ENCODE data around the gene R3HDM1. TPM values are rescaled to one million over a fixed set of nuclear protein-coding genes. Genes with fewer than 3 reads are reported as not detected.

Gene R3HDM1
- total RNA-seq, 3 donors from 2014 or later, result 22.3 to 26.1 (median 25.2) TPM

DNA sequence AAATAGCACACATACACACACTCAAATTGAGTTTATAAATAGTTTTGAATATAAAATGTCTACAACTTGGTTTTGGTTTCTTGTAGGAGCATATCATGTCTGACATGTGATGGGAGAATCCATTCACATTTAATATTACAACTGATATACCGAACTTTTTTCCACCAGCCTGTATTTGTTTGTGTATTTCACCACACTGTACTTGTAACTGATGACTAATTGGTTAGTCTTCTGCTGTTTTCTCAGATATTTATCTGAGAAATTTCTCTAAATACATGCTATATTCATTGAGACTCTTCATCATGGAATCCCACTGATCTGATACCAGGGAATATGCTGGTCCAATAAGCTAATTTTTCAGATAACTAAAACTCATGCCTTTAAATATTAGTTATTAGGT is 154.1 kb downstream of the R3HDM1 start:
- Histone ChIP-seq H3K4me3 (no peak overlapping the region), H3K9me3 (peaks cover 5% of the 10 kb centered on the region), H3K36me3 (ENCODE audit: low read depth) (peaks cover 1% of the 10 kb centered on the region), H3K4me1 (ENCODE audit: low read depth) (no peaks in the 10 kb centered on the region)
- TF ChIP-seq, protein P1, sequence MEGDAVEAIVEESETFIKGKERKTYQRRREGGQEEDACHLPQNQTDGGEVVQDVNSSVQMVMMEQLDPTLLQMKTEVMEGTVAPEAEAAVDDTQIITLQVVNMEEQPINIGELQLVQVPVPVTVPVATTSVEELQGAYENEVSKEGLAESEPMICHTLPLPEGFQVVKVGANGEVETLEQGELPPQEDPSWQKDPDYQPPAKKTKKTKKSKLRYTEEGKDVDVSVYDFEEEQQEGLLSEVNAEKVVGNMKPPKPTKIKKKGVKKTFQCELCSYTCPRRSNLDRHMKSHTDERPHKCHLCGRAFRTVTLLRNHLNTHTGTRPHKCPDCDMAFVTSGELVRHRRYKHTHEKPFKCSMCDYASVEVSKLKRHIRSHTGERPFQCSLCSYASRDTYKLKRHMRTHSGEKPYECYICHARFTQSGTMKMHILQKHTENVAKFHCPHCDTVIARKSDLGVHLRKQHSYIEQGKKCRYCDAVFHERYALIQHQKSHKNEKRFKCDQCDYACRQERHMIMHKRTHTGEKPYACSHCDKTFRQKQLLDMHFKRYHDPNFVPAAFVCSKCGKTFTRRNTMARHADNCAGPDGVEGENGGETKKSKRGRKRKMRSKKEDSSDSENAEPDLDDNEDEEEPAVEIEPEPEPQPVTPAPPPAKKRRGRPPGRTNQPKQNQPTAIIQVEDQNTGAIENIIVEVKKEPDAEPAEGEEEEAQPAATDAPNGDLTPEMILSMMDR (IDR thresholded peaks at IDR 0.05), result no peak
- DNase-seq, result no peak
- no peak for ATAC-seq
- intact Hi-C loops (cut with DNase I, micrococcal nuclease), result no loop called here

DNA sequence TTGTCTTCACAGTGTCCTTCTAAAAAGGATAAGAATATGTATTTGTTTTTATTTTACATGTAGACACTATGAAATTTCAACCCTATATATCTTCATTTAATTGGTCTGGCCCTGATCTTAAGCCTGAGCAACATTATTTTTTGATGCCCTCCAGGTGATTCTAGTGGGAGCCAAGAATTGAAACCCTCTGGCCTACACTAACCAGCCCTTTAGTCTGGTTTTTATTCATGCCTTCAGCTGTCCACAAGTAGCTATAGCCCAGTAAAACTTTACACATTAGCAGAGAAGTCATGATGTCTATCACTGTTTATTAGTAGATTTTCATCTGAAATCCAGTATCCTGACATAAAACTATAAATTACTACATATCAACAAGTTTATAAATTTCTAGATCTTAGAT is 157.7 kb downstream of the R3HDM1 start:
- H3K9me3 ChIP-seq, result no peaks in the 10 kb centered on the region
- no peaks in the 10 kb centered on the region for H3K4me1 ChIP-seq (ENCODE audit: low read depth)
- H3K36me3 ChIP-seq (ENCODE audit: low read depth), result no peaks in the 10 kb centered on the region
- TF ChIP-seq, protein P1 (IDR thresholded peaks at IDR 0.05), result no peak
- no peak overlapping the region for H3K4me3 ChIP-seq
- ATAC-seq (no peak), DNase-seq (no peak)
- intact Hi-C loops (cut with DNase I, micrococcal nuclease), result no loop called here

DNA sequence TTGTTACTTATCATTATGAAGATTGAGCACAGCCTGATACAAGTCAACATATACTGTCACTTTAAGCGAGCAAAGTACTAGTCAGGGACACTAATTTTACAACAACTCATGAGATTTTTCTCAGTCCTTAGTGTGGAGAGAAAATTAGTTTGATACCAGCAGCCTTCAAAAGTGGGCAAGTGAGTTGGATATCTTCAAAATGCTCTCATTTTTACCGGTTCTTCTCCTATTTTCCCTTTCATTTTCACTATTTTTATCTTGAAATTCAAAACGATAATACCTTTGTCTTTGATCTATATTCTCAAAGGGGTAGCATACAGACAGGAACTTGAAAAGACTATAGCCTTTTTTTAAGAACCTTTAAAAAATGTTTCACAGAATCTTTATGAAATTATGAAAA is 158.4 kb downstream of the R3HDM1 start:
- intact Hi-C loops (cut with DNase I, micrococcal nuclease), result no loop called here
- Histone ChIP-seq H3K9me3 (no peaks in the 10 kb centered on the region), H3K4me1 (ENCODE audit: low read depth) (no peaks in the 10 kb centered on the region), H3K4me3 (no peak overlapping the region), H3K36me3 (ENCODE audit: low read depth) (no peaks in the 10 kb centered on the region)
- DNase-seq (no peak), ATAC-seq (no peak)
- TF ChIP-seq, protein P1 (IDR thresholded peaks at IDR 0.05), result no peak

DNA sequence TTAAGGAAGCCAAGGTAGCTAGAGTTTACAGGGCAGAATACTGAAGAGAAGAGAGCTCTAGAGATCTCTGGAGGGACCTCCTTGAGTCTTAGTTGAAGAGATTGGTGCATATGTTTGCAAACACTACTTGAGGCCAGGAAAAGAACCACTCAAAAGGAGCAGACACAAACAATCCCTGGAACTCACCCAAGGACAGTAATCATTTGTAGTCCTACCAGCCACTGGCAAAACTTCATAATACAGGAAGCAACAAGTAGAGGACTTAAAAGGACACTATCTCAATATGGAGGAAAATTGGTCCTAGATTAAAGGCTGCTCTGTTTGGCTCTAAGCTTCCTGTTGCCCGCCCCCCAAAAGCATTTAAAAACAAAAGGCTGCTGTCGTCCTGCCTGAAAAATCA is 163.4 kb downstream of the R3HDM1 start:
- TF ChIP-seq, protein P1 (IDR thresholded peaks at IDR 0.05), result no peak
- ATAC-seq (no peak), DNase-seq (no peak)
- H3K4me3 ChIP-seq, result no peak overlapping the region
- no peaks in the 10 kb centered on the region for H3K4me1 ChIP-seq (ENCODE audit: low read depth)
- intact Hi-C loops (cut with DNase I, micrococcal nuclease), result no loop called here
- H3K9me3 ChIP-seq, result no peaks in the 10 kb centered on the region
- no peaks in the 10 kb centered on the region for H3K36me3 ChIP-seq (ENCODE audit: low read depth)

DNA sequence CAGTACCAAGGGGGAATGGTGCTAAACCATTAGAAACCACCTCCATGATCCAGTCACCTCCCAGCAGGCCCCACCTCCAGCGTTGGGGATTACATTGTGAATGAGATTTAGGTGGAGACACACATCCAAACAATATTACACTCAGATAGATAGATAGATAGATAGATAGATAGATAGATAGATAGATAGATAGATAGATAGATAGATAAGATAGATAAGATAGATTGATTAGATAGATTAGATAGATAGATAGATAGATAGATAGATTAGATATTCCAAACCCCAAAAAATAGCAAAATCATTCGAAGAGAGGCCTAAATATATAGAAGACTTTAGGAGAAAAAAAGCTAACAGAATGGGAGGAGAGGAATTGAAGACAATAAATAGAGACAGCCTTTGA is 167.6 kb downstream of the R3HDM1 start:
- TF ChIP-seq, protein P1 (IDR thresholded peaks at IDR 0.05), result no peak
- H3K4me3 ChIP-seq, result no peak overlapping the region
- no peaks in the 10 kb centered on the region for H3K9me3 ChIP-seq
- H3K4me1 ChIP-seq (ENCODE audit: low read depth), result no peaks in the 10 kb centered on the region
- no peaks in the 10 kb centered on the region for H3K36me3 ChIP-seq (ENCODE audit: low read depth)
- DNase-seq (no peak), ATAC-seq (no peak)
- intact Hi-C loops (cut with DNase I, micrococcal nuclease), result no loop called here

DNA sequence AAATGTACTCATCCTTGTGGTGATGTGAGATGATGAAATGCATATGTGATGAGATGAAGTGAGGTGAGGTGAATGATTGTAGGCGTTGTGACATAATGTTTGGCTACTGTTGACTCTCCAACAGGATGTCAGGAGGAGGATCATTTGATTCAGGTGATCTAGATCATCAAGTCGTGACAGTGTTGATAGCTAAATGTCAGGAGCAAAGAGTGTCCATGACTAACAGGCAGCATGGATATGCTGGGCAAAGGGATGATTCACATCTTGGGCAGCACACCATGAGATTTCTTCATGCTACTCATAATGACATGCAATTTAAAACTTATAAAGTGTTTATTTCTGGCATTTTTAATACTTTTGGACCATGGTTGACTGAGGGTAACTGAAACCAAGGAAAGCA is 170.2 kb downstream of the R3HDM1 start:
- no peak overlapping the region for H3K4me3 ChIP-seq
- TF ChIP-seq, protein P1 (IDR thresholded peaks at IDR 0.05), result no peak
- DNase-seq (no peak), ATAC-seq (no peak)
- intact Hi-C loops (cut with DNase I, micrococcal nuclease), result loop anchor here in 1 of 2 donors (10.0 kb wide), 1 partner anchor 697 kb away; no protein-coding TSS in a partner anchor
- no peaks in the 10 kb centered on the region for H3K4me1 ChIP-seq (ENCODE audit: low read depth)
- no peaks in the 10 kb centered on the region for H3K9me3 ChIP-seq
- H3K36me3 ChIP-seq (ENCODE audit: low read depth), result no peaks in the 10 kb centered on the region

All from mucosa of descending colon (tissue), 3 donors.